ENCODE results near the gene EPHB4.

GRCh38 chr7:100832281-100832633 is 4.9 kb upstream of the EPHB4 start:
- no peak for TF ChIP-seq EZH2 (IDR thresholded peaks at IDR 0.05; ENCODE audit: borderline replicate concordance, low read depth, low read length, severe bottlenecking)
- no peak for TF ChIP-seq POLR2AphosphoS5 (IDR thresholded peaks at IDR 0.05; ENCODE audit: insufficient read depth, low read depth, low read length)
- no peak for TF ChIP-seq CTCF (IDR thresholded peaks at IDR 0.05; ENCODE audit: extremely low read depth in 1 of 2, insufficient read depth in 1 of 2, low read depth in 1 of 2, low read length in 2 of 2)
- TF ChIP-seq MYC (IDR thresholded peaks at IDR 0.05; ENCODE audit: low read depth, low read length) = no peak
- TF ChIP-seq FOS (IDR thresholded peaks at IDR 0.05; ENCODE audit: borderline replicate concordance, insufficient read depth, low read length) = no peak

Measured in endothelial cell of umbilical vein (primary cell).